Measurements from ENCODE around the gene CRMP1. TPM values are rescaled to one million over a fixed set of nuclear protein-coding genes. Genes with fewer than 3 reads are reported as not detected.
A peak's percentile ranks its signal among the peaks of the same experiment; 100 is the strongest.

The CRMP1 gene
- total and polyA plus RNA-seq, 8 donors, result 1.2 to 21.4 (median 2.1) TPM; not detected in 1

GRCh38 chr4:5810770-5811430 lies 82.0 kb downstream of the CRMP1 start:
- intact Hi-C loops (cut with DNase I; ENCODE audit: low total_unique reads), result no loop called here
- Histone ChIP-seq H3K27me3 (no peaks in the 10 kb centered on the region), H3K4me1 (no peaks in the 10 kb centered on the region), H3K36me3 (peaks cover 5 to 86% (median 65%) of the 10 kb centered on the region in 4 donors), H3K9me3 (no peaks in the 10 kb centered on the region), H3K27ac (no peak overlapping the region), H3K4me3 (no peak overlapping the region)
- DNase-seq, result no peak
- 75 to 85% (median 84%) methylated on average over 10 to 12 of the region's 12 CpGs for WGBS, 5 donors
- TF ChIP-seq POLR2AphosphoS5 (IDR thresholded peaks at IDR 0.05) (no peak), POLR2A (IDR thresholded peaks at IDR 0.05) (no peak)

- no peaks in the 10 kb centered on the region for H3K4me1 ChIP-seq
- no peaks in the 10 kb centered on the region for H3K9me3 ChIP-seq
- WGBS, 5 donors, result 94 to 97% (median 95%) methylated on average over 2 to 3 of the region's 3 CpGs
- TF ChIP-seq POLR2A (IDR thresholded peaks at IDR 0.05) (no peak), EP300 (IDR thresholded peaks at IDR 0.05) (no peak)
- intact Hi-C loops (cut with DNase I; ENCODE audit: low total_unique reads), result no loop called here
- H3K36me3 ChIP-seq, result peaks cover 8 to 93% (median 70%) of the 10 kb centered on the region in 4 donors
- no peak overlapping the region for H3K4me3 ChIP-seq
- H3K27ac ChIP-seq, result no peak overlapping the region
- no peak for DNase-seq
- H3K27me3 ChIP-seq, result no peaks in the 10 kb centered on the region
These were observed 82.7 kb downstream of the CRMP1 start for GRCh38 chr4:5810151-5810550.

DNA sequence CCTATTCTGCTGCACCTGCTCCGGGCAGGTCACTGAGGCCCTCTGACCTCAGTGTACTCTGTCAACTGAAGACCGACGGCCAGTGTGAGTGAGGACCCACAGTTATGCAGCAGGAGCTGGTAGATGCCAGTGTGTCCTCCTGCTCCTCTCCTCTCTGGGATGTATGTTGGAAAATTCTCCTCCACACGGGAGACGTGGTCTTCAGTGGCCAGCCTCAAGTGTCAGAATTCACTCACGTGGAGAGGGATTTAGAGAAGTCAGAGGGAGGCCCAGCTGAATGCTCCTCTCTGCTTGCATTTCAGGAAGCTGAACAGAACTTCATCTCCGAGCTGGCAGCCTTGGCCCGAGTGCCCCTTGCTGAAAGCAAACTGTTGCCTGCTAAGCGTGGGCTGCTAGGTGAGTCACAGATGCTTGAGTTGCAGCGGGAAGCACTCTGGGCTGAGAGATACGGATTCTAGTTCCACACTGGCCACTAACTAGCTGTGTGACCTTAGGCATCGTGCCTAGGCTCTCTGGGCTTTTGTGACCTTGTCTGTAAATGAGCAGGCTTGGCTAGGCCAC lies 83.6 kb downstream of the CRMP1 start:
- DNase-seq, result no peak
- peaks cover 9 to 95% (median 74%) of the 10 kb centered on the region in 4 donors for H3K36me3 ChIP-seq
- intact Hi-C loops (cut with DNase I; ENCODE audit: low total_unique reads), result loop anchor here (10.0 kb wide), 1 partner anchor 814 kb away; no protein-coding TSS in a partner anchor
- no peak overlapping the region for H3K4me3 ChIP-seq
- WGBS, 5 donors, result 83 to 90% (median 86%) methylated on average over 12 of the region's 12 CpGs
- TF ChIP-seq EP300 (IDR thresholded peaks at IDR 0.05), result no peak
- TF ChIP-seq POLR2AphosphoS5 (IDR thresholded peaks at IDR 0.05), result no peak
- no peak for TF ChIP-seq CTCF (IDR thresholded peaks at IDR 0.05)
- no peak for TF ChIP-seq POLR2A (IDR thresholded peaks at IDR 0.05)
- H3K27ac ChIP-seq, result no peak overlapping the region
- no peaks in the 10 kb centered on the region for H3K9me3 ChIP-seq
- no peaks in the 10 kb centered on the region for H3K4me1 ChIP-seq
- H3K27me3 ChIP-seq, result no peaks in the 10 kb centered on the region

- Histone ChIP-seq H3K4me1 (no peaks in the 10 kb centered on the region), H3K27me3 (no peaks in the 10 kb centered on the region), H3K27ac (no peak overlapping the region), H3K4me3 (no peak overlapping the region), H3K36me3 (peaks cover 9 to 95% (median 73%) of the 10 kb centered on the region in 4 donors), H3K9me3 (no peaks in the 10 kb centered on the region)
- intact Hi-C loops (cut with DNase I; ENCODE audit: low total_unique reads), result loop anchor here (10.0 kb wide), 1 partner anchor 813 kb away; no protein-coding TSS in a partner anchor
- no peak for TF ChIP-seq CTCF (IDR thresholded peaks at IDR 0.05)
- no peak for TF ChIP-seq POLR2A (IDR thresholded peaks at IDR 0.05)
- no peak for TF ChIP-seq POLR2AphosphoS5 (IDR thresholded peaks at IDR 0.05)
- TF ChIP-seq EP300 (IDR thresholded peaks at IDR 0.05), result no peak
- WGBS, 5 donors, result 67 to 81% (median 77%) methylated on average over 9 to 10 of the region's 10 CpGs
- DNase-seq, result peak in 1 of 2 donors; percentile 38
These were observed 84.7 kb downstream of the CRMP1 start for GRCh38 chr4:5808081-5808741.

DNA sequence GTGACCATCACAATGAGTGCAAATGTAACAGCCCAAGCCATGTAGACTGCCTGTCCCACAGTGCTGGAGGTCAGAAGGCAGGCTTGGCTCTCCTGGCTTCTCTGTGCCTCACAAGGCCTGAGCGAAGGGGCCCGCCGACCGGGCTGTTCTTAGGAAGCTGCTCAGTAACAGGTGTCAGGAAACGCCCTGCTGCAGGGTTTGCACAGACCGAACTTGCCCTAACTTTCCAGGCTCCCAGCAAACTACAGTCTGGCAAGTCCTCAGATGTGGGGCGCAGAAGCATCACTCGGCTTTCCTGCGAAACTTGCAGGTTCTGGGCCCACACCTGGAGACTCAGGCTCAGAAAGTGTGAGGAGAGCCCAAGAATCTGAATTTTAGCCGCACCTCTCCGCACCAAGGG lies 87.6 kb downstream of the CRMP1 start:
- no peaks in the 10 kb centered on the region for H3K9me3 ChIP-seq
- H3K27ac ChIP-seq, result no peak overlapping the region
- no peaks in the 10 kb centered on the region for H3K27me3 ChIP-seq
- no peak overlapping the region for H3K4me3 ChIP-seq
- H3K36me3 ChIP-seq, result peaks cover 4 to 95% (median 74%) of the 10 kb centered on the region in 4 donors
- intact Hi-C loops (cut with DNase I; ENCODE audit: low total_unique reads), result loop anchor here (10.0 kb wide), 1 partner anchor 810 kb away; no protein-coding TSS in a partner anchor
- WGBS, 5 donors, result 84 to 94% (median 92%) methylated on average over 11 of the region's 11 CpGs
- no peaks in the 10 kb centered on the region for H3K4me1 ChIP-seq
- no peak for DNase-seq
- TF ChIP-seq POLR2AphosphoS5 (IDR thresholded peaks at IDR 0.05), result no peak
- TF ChIP-seq POLR2A (IDR thresholded peaks at IDR 0.05), result no peak
- TF ChIP-seq CTCF (IDR thresholded peaks at IDR 0.05), result no peak
- no peak for TF ChIP-seq EP300 (IDR thresholded peaks at IDR 0.05)

Measured in stomach (tissue), 9 donors.